ENCODE data around the gene HAUS7. TPM values are rescaled to one million over a fixed set of nuclear protein-coding genes. Genes with fewer than 3 reads are reported as not detected.

Gene HAUS7
- total RNA-seq, 1 donor from 2014 or later = 22.3 TPM

- DNase-seq (ENCODE audit: low spot score, unreplicated experiment) = no peak
- Mint-ChIP-seq H3K4me1 (ENCODE audit: low read depth) (no peaks in the 10 kb centered on the region), H3K27me3 (no peaks in the 10 kb centered on the region), H3K27ac (no peak overlapping the region), H3K36me3 (ENCODE audit: insufficient read depth) (no peaks in the 10 kb centered on the region), H3K4me3 (ENCODE audit: low read depth) (no peak overlapping the region), H3K9me3 (ENCODE audit: low read depth) (no peaks in the 10 kb centered on the region)
- TF ChIP-seq CTCF (IDR thresholded peaks at IDR 0.05; ENCODE audit: unreplicated experiment) = no peak
These were observed 21.5 kb upstream of the HAUS7 start for GRCh38 chrX:153491918-153492317.

GRCh38 chrX:153491351-153491914, 21.1 kb upstream of the HAUS7 start:
- no peak overlapping the region for H3K4me3 Mint-ChIP-seq (ENCODE audit: low read depth)
- no peaks in the 10 kb centered on the region for H3K36me3 Mint-ChIP-seq (ENCODE audit: insufficient read depth)
- no peak overlapping the region for H3K27ac Mint-ChIP-seq
- TF ChIP-seq CTCF (IDR thresholded peaks at IDR 0.05; ENCODE audit: unreplicated experiment) = no peak
- no peaks in the 10 kb centered on the region for H3K9me3 Mint-ChIP-seq (ENCODE audit: low read depth)
- H3K4me1 Mint-ChIP-seq (ENCODE audit: low read depth) = no peaks in the 10 kb centered on the region
- no peaks in the 10 kb centered on the region for H3K27me3 Mint-ChIP-seq
- no peak for DNase-seq (ENCODE audit: low spot score, unreplicated experiment)

- Mint-ChIP-seq H3K36me3 (ENCODE audit: insufficient read depth) (no peaks in the 10 kb centered on the region), H3K9me3 (ENCODE audit: low read depth) (no peaks in the 10 kb centered on the region), H3K4me1 (ENCODE audit: low read depth) (no peaks in the 10 kb centered on the region), H3K4me3 (ENCODE audit: low read depth) (no peak overlapping the region), H3K27me3 (no peaks in the 10 kb centered on the region), H3K27ac (no peak overlapping the region)
- DNase-seq (ENCODE audit: low spot score, unreplicated experiment) = no peak
- no peak for TF ChIP-seq CTCF (IDR thresholded peaks at IDR 0.05; ENCODE audit: unreplicated experiment)
These were observed 20.0 kb upstream of the HAUS7 start for GRCh38 chrX:153490217-153490930.

GRCh38 chrX:153488231-153488914, 18.0 kb upstream of the HAUS7 start:
- Mint-ChIP-seq H3K27ac (no peak overlapping the region), H3K36me3 (ENCODE audit: insufficient read depth) (no peaks in the 10 kb centered on the region), H3K27me3 (no peaks in the 10 kb centered on the region), H3K9me3 (ENCODE audit: low read depth) (no peaks in the 10 kb centered on the region), H3K4me3 (ENCODE audit: low read depth) (no peak overlapping the region), H3K4me1 (ENCODE audit: low read depth) (no peaks in the 10 kb centered on the region)
- no peak for TF ChIP-seq CTCF (IDR thresholded peaks at IDR 0.05; ENCODE audit: unreplicated experiment)
- no peak for DNase-seq (ENCODE audit: low spot score, unreplicated experiment)

- no peak for TF ChIP-seq CTCF (IDR thresholded peaks at IDR 0.05; ENCODE audit: unreplicated experiment)
- H3K9me3 Mint-ChIP-seq (ENCODE audit: low read depth) = no peaks in the 10 kb centered on the region
- no peak overlapping the region for H3K4me3 Mint-ChIP-seq (ENCODE audit: low read depth)
- no peaks in the 10 kb centered on the region for H3K36me3 Mint-ChIP-seq (ENCODE audit: insufficient read depth)
- no peak overlapping the region for H3K27ac Mint-ChIP-seq
- no peak for DNase-seq (ENCODE audit: low spot score, unreplicated experiment)
- no peaks in the 10 kb centered on the region for H3K4me1 Mint-ChIP-seq (ENCODE audit: low read depth)
- no peaks in the 10 kb centered on the region for H3K27me3 Mint-ChIP-seq
These were observed 17.3 kb upstream of the HAUS7 start for GRCh38 chrX:153487590-153488071.
